Measurements from ENCODE around the gene RB1.

GRCh38 chr13:48431431-48431830 is 127.9 kb downstream of the RB1 start:
- no peak for TF ChIP-seq CTCF (IDR thresholded peaks at IDR 0.05)
- no peak for TF ChIP-seq ZNF671 (CRISPR knock-in tag; IDR thresholded peaks at IDR 0.05)
- no peak for TF ChIP-seq USF1 (CRISPR knock-in tag; IDR thresholded peaks at IDR 0.05)
- no peak for TF ChIP-seq HMGXB4 (CRISPR knock-in tag; IDR thresholded peaks at IDR 0.05)
- TF ChIP-seq E2F5 (CRISPR knock-in tag; IDR thresholded peaks at IDR 0.05): no peak
- TF ChIP-seq NR3C1 (CRISPR knock-in tag; conservative IDR thresholded peaks at IDR 0.05; ENCODE audit: low read depth): no peak
- no peak for TF ChIP-seq ESRRA (CRISPR knock-in tag; IDR thresholded peaks at IDR 0.05; ENCODE audit: borderline replicate concordance)
- no peak for TF ChIP-seq CREB1 (CRISPR knock-in tag; IDR thresholded peaks at IDR 0.05)
- no peak for TF ChIP-seq ZNF512 (CRISPR knock-in tag; IDR thresholded peaks at IDR 0.05; ENCODE audit: borderline replicate concordance)
- no peak for TF ChIP-seq JUN (CRISPR knock-in tag; IDR thresholded peaks at IDR 0.05)
- no peak for TF ChIP-seq MLX (CRISPR knock-in tag; IDR thresholded peaks at IDR 0.05)
- no peak for TF ChIP-seq TEAD4 (CRISPR knock-in tag; IDR thresholded peaks at IDR 0.05)
- no peak for TF ChIP-seq ELF4 (CRISPR knock-in tag; IDR thresholded peaks at IDR 0.05; ENCODE audit: low read depth)
- no peak for TF ChIP-seq CREM (CRISPR knock-in tag; IDR thresholded peaks at IDR 0.05)
